Endothelial cell (in vitro differentiated cells): ENCODE data around the gene POM121L12. TPM values are rescaled to one million over a fixed set of nuclear protein-coding genes. Genes with fewer than 3 reads are reported as not detected.

ENCODE experiments used
- DNase-seq: peaks from one replicate; pipeline ENCODE4 v3.0.0; 2021; ENCODE audit warnings: low spot score
- H3K27ac Mint-ChIP-seq: one replicate; pipeline ENCODE4 v1.8.0; 2021; ENCODE audit warnings: mixed read lengths, inconsistent platforms; ENCODE audit not compliant: unreplicated experiment
- H3K27me3 Mint-ChIP-seq: one replicate; pipeline ENCODE4 v1.8.0; 2021; ENCODE audit warnings: mild to moderate bottlenecking, moderate library complexity, mixed read lengths, inconsistent platforms; ENCODE audit not compliant: unreplicated experiment
- H3K36me3 Mint-ChIP-seq: one replicate; pipeline ENCODE4 v1.8.0; 2021; ENCODE audit warnings: mild to moderate bottlenecking, low read depth, mixed read lengths, inconsistent platforms; ENCODE audit not compliant: unreplicated experiment
- H3K4me1 Mint-ChIP-seq: one replicate; pipeline ENCODE4 v1.8.0; 2021; ENCODE audit warnings: mild to moderate bottlenecking, mixed read lengths, inconsistent platforms; ENCODE audit not compliant: unreplicated experiment
- H3K4me3 Mint-ChIP-seq: one replicate; pipeline ENCODE4 v1.8.0; 2021; ENCODE audit warnings: mild to moderate bottlenecking, mixed read lengths, inconsistent platforms; ENCODE audit not compliant: unreplicated experiment
- H3K9me3 Mint-ChIP-seq: one replicate; pipeline ENCODE4 v1.8.0; 2021; ENCODE audit warnings: mixed read lengths, inconsistent platforms; ENCODE audit not compliant: unreplicated experiment
- CTCF ChIP-seq: fragments of 200-600 bp; sonication (generic); IDR thresholded peaks from one replicate; pipeline ENCODE4 v1.5.0; 2021; ENCODE audit warnings: antibody characterized with exemption; ENCODE audit not compliant: unreplicated experiment
- total RNA-seq: library from RNA; stranded (reverse); fragmentation: NEBNext Ultra II Directional; extraction: Animal tissue kit (Norgen Biotek cat#: 25700); gene quantifications from one replicate; pipeline ENCODE4 v1.2.1, GENCODE V29; 2021; ENCODE audit not compliant: unreplicated experiment

The POM121L12 gene
- total RNA-seq, 1 donor from 2014 or later = not detected

GRCh38 chr7:53001221-53001620 is 34.2 kb upstream of the POM121L12 start:
- TF ChIP-seq CTCF = no peak
- Mint-ChIP-seq H3K9me3 (no peaks in the 10 kb centered on the region), H3K27ac (no peak overlapping the region), H3K27me3 (peaks cover 2% of the 10 kb centered on the region), H3K4me3 (no peak overlapping the region), H3K36me3 (no peaks in the 10 kb centered on the region), H3K4me1 (no peaks in the 10 kb centered on the region)
- no peak for DNase-seq

GRCh38 chr7:53002389-53002788 is 33.0 kb upstream of the POM121L12 start:
- no peaks in the 10 kb centered on the region for H3K4me1 Mint-ChIP-seq
- peaks cover 6% of the 10 kb centered on the region for H3K36me3 Mint-ChIP-seq
- H3K9me3 Mint-ChIP-seq = peaks cover 6% of the 10 kb centered on the region
- no peak for DNase-seq
- no peak overlapping the region for H3K4me3 Mint-ChIP-seq
- no peak overlapping the region for H3K27ac Mint-ChIP-seq
- no peak for TF ChIP-seq CTCF
- H3K27me3 Mint-ChIP-seq = peaks cover 2% of the 10 kb centered on the region

- Mint-ChIP-seq H3K4me3 (no peak overlapping the region), H3K36me3 (peaks cover 6% of the 10 kb centered on the region), H3K27ac (no peak overlapping the region), H3K9me3 (peaks cover 6% of the 10 kb centered on the region), H3K27me3 (peaks cover 2% of the 10 kb centered on the region), H3K4me1 (no peaks in the 10 kb centered on the region)
- TF ChIP-seq CTCF = no peak
- DNase-seq = no peak
These were observed 31.6 kb upstream of the POM121L12 start for GRCh38 chr7:53003653-53004445.

GRCh38 chr7:53013925-53014324 is 21.5 kb upstream of the POM121L12 start:
- Mint-ChIP-seq H3K4me3 (no peak overlapping the region), H3K27ac (no peak overlapping the region), H3K4me1 (no peaks in the 10 kb centered on the region), H3K27me3 (no peaks in the 10 kb centered on the region), H3K36me3 (no peaks in the 10 kb centered on the region), H3K9me3 (peaks cover 4% of the 10 kb centered on the region)
- no peak for DNase-seq
- TF ChIP-seq CTCF = no peak

GRCh38 chr7:53015463-53015862 is 20.0 kb upstream of the POM121L12 start:
- Mint-ChIP-seq H3K27me3 (no peaks in the 10 kb centered on the region), H3K4me1 (no peaks in the 10 kb centered on the region), H3K9me3 (peaks cover 4% of the 10 kb centered on the region), H3K4me3 (no peak overlapping the region), H3K36me3 (no peaks in the 10 kb centered on the region), H3K27ac (no peak overlapping the region)
- no peak for DNase-seq
- TF ChIP-seq CTCF = no peak
